Glutamatergic neuron (in vitro differentiated cells): Measurements from ENCODE around the gene TSC22D4. TPM values are rescaled to one million over a fixed set of nuclear protein-coding genes. Genes with fewer than 3 reads are reported as not detected.

ENCODE experiments used
- DNase-seq: peaks from one replicate; pipeline ENCODE4 v3.0.0; 2022
- H3K27ac Mint-ChIP-seq: one replicate; pipeline ENCODE4 v1.8.0; 2020; ENCODE audit warnings: mild to moderate bottlenecking, mixed read lengths, inconsistent platforms; ENCODE audit not compliant: unreplicated experiment
- H3K27me3 Mint-ChIP-seq: one replicate; pipeline ENCODE4 v1.8.0; 2020; ENCODE audit warnings: mild to moderate bottlenecking, moderate library complexity, mixed read lengths, inconsistent platforms; ENCODE audit not compliant: unreplicated experiment
- H3K36me3 Mint-ChIP-seq: one replicate; pipeline ENCODE4 v1.8.0; 2020; ENCODE audit warnings: mild to moderate bottlenecking, mixed read lengths, inconsistent platforms; ENCODE audit not compliant: unreplicated experiment
- H3K4me1 Mint-ChIP-seq: one replicate; pipeline ENCODE4 v1.8.0; 2020; ENCODE audit warnings: mild to moderate bottlenecking, low read depth, mixed read lengths, inconsistent platforms; ENCODE audit not compliant: unreplicated experiment
- H3K4me3 Mint-ChIP-seq: one replicate; pipeline ENCODE4 v1.8.0; 2020; ENCODE audit warnings: mild to moderate bottlenecking, mixed read lengths, inconsistent platforms; ENCODE audit not compliant: unreplicated experiment
- H3K9me3 Mint-ChIP-seq: one replicate; pipeline ENCODE4 v1.8.0; 2020; ENCODE audit warnings: mild to moderate bottlenecking, moderate library complexity, mixed read lengths, inconsistent platforms; ENCODE audit not compliant: unreplicated experiment
- CTCF ChIP-seq: fragments of 200-600 bp; sonication (generic); IDR thresholded peaks from one replicate; pipeline ENCODE4 v1.5.0; 2021; ENCODE audit not compliant: partially characterized antibody, unreplicated experiment
- total RNA-seq: library from RNA; stranded (reverse); fragmentation: NEBNext Ultra II Directional; extraction: Animal tissue kit (Norgen Biotek cat#: 25700); gene quantifications from one replicate; pipeline ENCODE4 v1.2.1, GENCODE V29; 2021; ENCODE audit not compliant: unreplicated experiment

Gene TSC22D4
- total RNA-seq, 1 donor from 2014 or later, result 39.6 TPM

DNA sequence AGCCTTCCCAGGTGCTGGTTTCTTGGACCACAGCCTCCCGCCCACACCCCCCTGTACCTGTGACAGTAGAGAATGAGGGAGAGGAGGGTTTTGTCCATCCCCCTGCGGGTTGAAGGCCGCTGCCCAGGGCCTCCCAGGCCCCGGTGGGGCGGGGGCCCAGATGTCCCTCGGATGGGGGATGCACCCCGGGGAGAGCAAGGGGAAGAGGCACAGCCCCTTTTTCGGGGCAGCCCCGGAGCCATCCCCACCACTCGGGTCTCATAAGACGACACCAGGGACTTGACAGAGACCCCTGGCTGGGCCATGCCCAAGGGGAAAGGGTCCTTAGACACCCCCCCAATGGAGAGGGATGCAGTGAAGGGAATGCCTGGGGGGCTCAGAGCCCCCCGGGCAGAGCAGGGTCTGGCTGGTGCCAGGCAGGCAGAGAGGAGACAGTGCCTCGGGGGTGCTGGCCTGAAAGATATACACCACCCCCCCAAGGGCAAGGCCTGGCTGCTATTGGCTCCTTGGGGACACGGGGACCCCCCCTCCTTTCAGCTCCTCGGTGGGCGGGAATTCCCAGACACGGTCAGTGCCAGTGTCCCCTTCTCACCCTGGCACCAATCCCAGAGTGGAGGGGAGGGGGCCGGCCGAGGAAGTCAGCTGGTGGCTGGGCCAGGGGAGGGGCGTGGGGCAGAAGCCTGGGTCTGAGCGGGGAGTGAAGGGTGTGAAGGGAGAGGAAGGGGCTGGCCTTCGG is 11.2 kb downstream of the TSC22D4 start:
- H3K27me3 Mint-ChIP-seq, result peaks cover 4% of the 10 kb centered on the region
- no peaks in the 10 kb centered on the region for H3K36me3 Mint-ChIP-seq
- no peak overlapping the region for H3K27ac Mint-ChIP-seq
- no peak for DNase-seq
- TF ChIP-seq CTCF, result no peak
- H3K9me3 Mint-ChIP-seq, result peaks cover 4% of the 10 kb centered on the region
- H3K4me1 Mint-ChIP-seq, result no peaks in the 10 kb centered on the region
- H3K4me3 Mint-ChIP-seq, result no peak overlapping the region

GRCh38 chr7:100466653-100467605 is 12.1 kb downstream of the TSC22D4 start:
- Mint-ChIP-seq H3K27me3 (peaks cover 4% of the 10 kb centered on the region), H3K27ac (no peak overlapping the region), H3K36me3 (no peaks in the 10 kb centered on the region), H3K9me3 (peaks cover 3% of the 10 kb centered on the region), H3K4me3 (no peak overlapping the region), H3K4me1 (no peaks in the 10 kb centered on the region)
- no peak for TF ChIP-seq CTCF
- no peak for DNase-seq

DNA sequence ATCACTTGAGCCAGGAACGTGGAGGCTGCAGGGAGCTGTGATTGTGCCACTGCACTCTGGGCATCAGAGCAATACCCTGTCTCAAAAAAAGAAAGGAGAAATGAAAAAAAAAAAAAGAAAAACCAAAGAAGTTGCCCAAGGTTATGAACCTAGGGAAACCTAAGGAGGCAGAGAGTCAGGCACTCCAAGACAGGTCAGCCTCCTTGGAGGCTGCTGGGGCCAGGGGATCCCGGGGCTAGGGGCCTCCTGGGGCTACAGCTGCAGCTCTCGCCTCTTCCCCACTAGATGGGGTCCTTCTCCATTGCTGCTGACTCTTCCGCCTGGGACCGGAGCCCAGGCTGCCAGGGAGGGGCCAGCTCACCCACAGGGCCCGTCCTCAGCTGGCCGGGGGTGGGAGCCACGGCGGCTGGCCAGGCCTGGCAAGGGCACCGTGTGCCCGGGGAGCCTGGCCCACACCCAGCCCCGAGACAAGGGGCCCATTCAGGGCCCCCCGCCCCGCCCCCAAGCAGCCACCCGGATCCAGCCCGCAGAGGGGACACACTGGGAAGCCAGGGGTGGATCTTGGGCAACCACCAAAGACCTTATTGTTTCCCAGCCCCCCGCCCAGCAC is 13.2 kb downstream of the TSC22D4 start:
- DNase-seq, result no peak

GRCh38 chr7:100465299-100465698 is 13.7 kb downstream of the TSC22D4 start:
- H3K36me3 Mint-ChIP-seq, result no peaks in the 10 kb centered on the region
- TF ChIP-seq CTCF, result no peak
- H3K4me3 Mint-ChIP-seq, result no peak overlapping the region
- peaks cover 2% of the 10 kb centered on the region for H3K27me3 Mint-ChIP-seq
- DNase-seq, result no peak
- peaks cover 2% of the 10 kb centered on the region for H3K9me3 Mint-ChIP-seq
- no peaks in the 10 kb centered on the region for H3K4me1 Mint-ChIP-seq
- no peak overlapping the region for H3K27ac Mint-ChIP-seq

More for the DNA sequence above, 13.2 kb downstream of the TSC22D4 start:
- Mint-ChIP-seq H3K4me1 (no peaks in the 10 kb centered on the region), H3K4me3 (no peak overlapping the region), H3K36me3 (no peaks in the 10 kb centered on the region), H3K27me3 (peaks cover 2% of the 10 kb centered on the region), H3K27ac (no peak overlapping the region), H3K9me3 (peaks cover 2% of the 10 kb centered on the region)
- TF ChIP-seq CTCF, result peak; percentile 34
